Measurements from ENCODE around the gene UCN2. TPM values are rescaled to one million over a fixed set of nuclear protein-coding genes. Genes with fewer than 3 reads are reported as not detected.

The UCN2 gene
- total and polyA plus RNA-seq, 4 experiments from 2014 or later: not detected

- Mint-ChIP-seq H3K27ac (peak overlapping the region in 1 of 7 donors; percentile 78), H3K4me3 (no peak overlapping the region), H3K9me3 (no peaks in the 10 kb centered on the region), H3K27me3 (no peaks in the 10 kb centered on the region), H3K36me3 (no peaks in the 10 kb centered on the region), H3K4me1 (no peaks in the 10 kb centered on the region)
- ChIA-PET POLR2A (ENCODE audit: partially characterized antibody) (no interaction called here), CTCF (ENCODE audit: partially characterized antibody) (no interaction called here)
- DNase-seq: no peak
- Histone ChIP-seq H3K9me3 (ENCODE audit: control insufficient read depth in 1 of 2, low read length in 2 of 2) (no peaks in the 10 kb centered on the region), H3K27ac (ENCODE audit: low read depth, low read length) (no peak overlapping the region), H3K4me3 (ENCODE audit: low read length in 2 of 2) (no peak overlapping the region), H3K36me3 (ENCODE audit: insufficient read depth, low read length) (no peaks in the 10 kb centered on the region), H3K27me3 (ENCODE audit: insufficient read depth, low read length) (no peaks in the 10 kb centered on the region), H3K4me1 (ENCODE audit: insufficient read depth, low read length) (no peaks in the 10 kb centered on the region)
- intact Hi-C loops (cut with micrococcal nuclease): no loop called here
Observed at GRCh38 chr3:48573973-48574585, 10.5 kb upstream of the UCN2 start.

- intact Hi-C loops (cut with micrococcal nuclease): no loop called here
- Mint-ChIP-seq H3K4me1 (no peaks in the 10 kb centered on the region), H3K27me3 (no peaks in the 10 kb centered on the region), H3K27ac (no peak overlapping the region), H3K36me3 (no peaks in the 10 kb centered on the region), H3K9me3 (no peaks in the 10 kb centered on the region), H3K4me3 (no peak overlapping the region)
- ChIA-PET CTCF (ENCODE audit: partially characterized antibody) (no interaction called here), POLR2A (ENCODE audit: partially characterized antibody) (no interaction called here)
- no peak for DNase-seq
- Histone ChIP-seq H3K9me3 (ENCODE audit: control insufficient read depth in 1 of 2, low read length in 2 of 2) (no peaks in the 10 kb centered on the region), H3K27ac (ENCODE audit: low read depth, low read length) (no peak overlapping the region), H3K4me1 (ENCODE audit: insufficient read depth, low read length) (no peaks in the 10 kb centered on the region), H3K36me3 (ENCODE audit: insufficient read depth, low read length) (no peaks in the 10 kb centered on the region), H3K27me3 (ENCODE audit: insufficient read depth, low read length) (no peaks in the 10 kb centered on the region), H3K4me3 (ENCODE audit: low read length in 2 of 2) (no peak overlapping the region)
Observed at GRCh38 chr3:48572517-48572916, 8.9 kb upstream of the UCN2 start.

GRCh38 chr3:48571938-48572337 is 8.4 kb upstream of the UCN2 start:
- H3K36me3 Mint-ChIP-seq: no peaks in the 10 kb centered on the region
- Histone ChIP-seq H3K4me3 (ENCODE audit: low read length in 2 of 2) (no peak overlapping the region), H3K36me3 (ENCODE audit: insufficient read depth, low read length) (no peaks in the 10 kb centered on the region), H3K27ac (ENCODE audit: low read depth, low read length) (no peak overlapping the region), H3K4me1 (ENCODE audit: insufficient read depth, low read length) (no peaks in the 10 kb centered on the region), H3K9me3 (ENCODE audit: control insufficient read depth in 1 of 2, low read length in 2 of 2) (no peaks in the 10 kb centered on the region), H3K27me3 (ENCODE audit: insufficient read depth, low read length) (no peaks in the 10 kb centered on the region)
- no peak for DNase-seq
- ChIA-PET POLR2A (ENCODE audit: partially characterized antibody) (no interaction called here), CTCF (ENCODE audit: partially characterized antibody) (no interaction called here)
- no peaks in the 10 kb centered on the region for H3K27me3 Mint-ChIP-seq
- no peak overlapping the region for H3K27ac Mint-ChIP-seq
- intact Hi-C loops (cut with micrococcal nuclease): no loop called here
- no peaks in the 10 kb centered on the region for H3K4me1 Mint-ChIP-seq
- no peaks in the 10 kb centered on the region for H3K9me3 Mint-ChIP-seq
- no peak overlapping the region for H3K4me3 Mint-ChIP-seq

- no peaks in the 10 kb centered on the region for H3K4me1 ChIP-seq (ENCODE audit: insufficient read depth, low read length)
- no peak overlapping the region for H3K27ac Mint-ChIP-seq
- H3K36me3 Mint-ChIP-seq: no peaks in the 10 kb centered on the region
- no peaks in the 10 kb centered on the region for H3K9me3 Mint-ChIP-seq
- no peaks in the 10 kb centered on the region for H3K9me3 ChIP-seq (ENCODE audit: control insufficient read depth in 1 of 2, low read length in 2 of 2)
- H3K4me3 ChIP-seq (ENCODE audit: low read length in 2 of 2): no peak overlapping the region
- H3K27me3 ChIP-seq (ENCODE audit: insufficient read depth, low read length): no peaks in the 10 kb centered on the region
- DNase-seq: no peak
- H3K36me3 ChIP-seq (ENCODE audit: insufficient read depth, low read length): no peaks in the 10 kb centered on the region
- H3K27ac ChIP-seq (ENCODE audit: low read depth, low read length): no peak overlapping the region
- POLR2A ChIA-PET (ENCODE audit: partially characterized antibody): no interaction called here
- peaks cover 0 to 7% (median 0%) of the 10 kb centered on the region in 4 donors for H3K4me1 Mint-ChIP-seq
- intact Hi-C loops (cut with micrococcal nuclease): no loop called here
- H3K27me3 Mint-ChIP-seq: no peaks in the 10 kb centered on the region
- no peak overlapping the region for H3K4me3 Mint-ChIP-seq
- CTCF ChIA-PET (ENCODE audit: partially characterized antibody): interaction anchor here (1.6 kb wide), 1 partner anchor 21 kb away, joined by 4 read pairs; no protein-coding TSS in a partner anchor
Observed at GRCh38 chr3:48569808-48570450, 6.3 kb upstream of the UCN2 start.

GRCh38 chr3:48569400-48569799 is 5.8 kb upstream of the UCN2 start:
- H3K4me3 Mint-ChIP-seq: no peak overlapping the region
- Histone ChIP-seq H3K27ac (ENCODE audit: low read depth, low read length) (no peak overlapping the region), H3K36me3 (ENCODE audit: insufficient read depth, low read length) (no peaks in the 10 kb centered on the region), H3K9me3 (ENCODE audit: control insufficient read depth in 1 of 2, low read length in 2 of 2) (no peaks in the 10 kb centered on the region), H3K4me3 (ENCODE audit: low read length in 2 of 2) (no peak overlapping the region), H3K27me3 (ENCODE audit: insufficient read depth, low read length) (no peaks in the 10 kb centered on the region), H3K4me1 (ENCODE audit: insufficient read depth, low read length) (no peaks in the 10 kb centered on the region)
- H3K36me3 Mint-ChIP-seq: no peaks in the 10 kb centered on the region
- intact Hi-C loops (cut with micrococcal nuclease): no loop called here
- ChIA-PET POLR2A (ENCODE audit: partially characterized antibody) (no interaction called here), CTCF (ENCODE audit: partially characterized antibody) (interaction anchor here (1.0 to 1.6 kb wide), 2 partner anchors 20 to 133 kb away, joined by 3 to 4 read pairs; no protein-coding TSS in a partner anchor)
- no peak for DNase-seq
- H3K9me3 Mint-ChIP-seq: no peaks in the 10 kb centered on the region
- peaks cover 0 to 7% (median 0%) of the 10 kb centered on the region in 4 donors for H3K4me1 Mint-ChIP-seq
- no peaks in the 10 kb centered on the region for H3K27me3 Mint-ChIP-seq
- H3K27ac Mint-ChIP-seq: no peak overlapping the region

GRCh38 chr3:48568476-48568875 is 4.9 kb upstream of the UCN2 start:
- Histone ChIP-seq H3K27me3 (ENCODE audit: insufficient read depth, low read length) (no peaks in the 10 kb centered on the region), H3K27ac (ENCODE audit: low read depth, low read length) (no peak overlapping the region), H3K4me3 (ENCODE audit: low read length in 2 of 2) (no peak overlapping the region), H3K36me3 (ENCODE audit: insufficient read depth, low read length) (no peaks in the 10 kb centered on the region), H3K4me1 (ENCODE audit: insufficient read depth, low read length) (no peaks in the 10 kb centered on the region), H3K9me3 (ENCODE audit: control insufficient read depth in 1 of 2, low read length in 2 of 2) (no peaks in the 10 kb centered on the region)
- Mint-ChIP-seq H3K4me3 (no peak overlapping the region), H3K27me3 (no peaks in the 10 kb centered on the region), H3K36me3 (no peaks in the 10 kb centered on the region), H3K27ac (no peak overlapping the region), H3K4me1 (peaks cover 0 to 7% (median 0%) of the 10 kb centered on the region in 4 donors), H3K9me3 (no peaks in the 10 kb centered on the region)
- intact Hi-C loops (cut with micrococcal nuclease): no loop called here
- ChIA-PET CTCF (ENCODE audit: partially characterized antibody) (interaction anchor here (1.0 kb wide), 1 partner anchor 132 kb away, joined by 3 read pairs; no protein-coding TSS in a partner anchor), POLR2A (ENCODE audit: partially characterized antibody) (no interaction called here)
- no peak for DNase-seq

- POLR2A ChIA-PET (ENCODE audit: partially characterized antibody): no interaction called here
- no peak overlapping the region for H3K4me3 ChIP-seq (ENCODE audit: low read length in 2 of 2)
- no peaks in the 10 kb centered on the region for H3K27me3 ChIP-seq (ENCODE audit: insufficient read depth, low read length)
- intact Hi-C loops (cut with micrococcal nuclease): no loop called here
- no peaks in the 10 kb centered on the region for H3K27me3 Mint-ChIP-seq
- no peaks in the 10 kb centered on the region for H3K9me3 ChIP-seq (ENCODE audit: control insufficient read depth in 1 of 2, low read length in 2 of 2)
- CTCF ChIA-PET (ENCODE audit: partially characterized antibody): no interaction called here
- H3K4me1 Mint-ChIP-seq: peaks cover 0 to 12% (median 0%) of the 10 kb centered on the region in 4 donors
- H3K27ac Mint-ChIP-seq: peak overlapping the region in 1 of 7 donors; percentile 12
- H3K27ac ChIP-seq (ENCODE audit: low read depth, low read length): no peak overlapping the region
- no peaks in the 10 kb centered on the region for H3K36me3 ChIP-seq (ENCODE audit: insufficient read depth, low read length)
- H3K9me3 Mint-ChIP-seq: no peaks in the 10 kb centered on the region
- H3K36me3 Mint-ChIP-seq: no peaks in the 10 kb centered on the region
- DNase-seq: no peak
- H3K4me1 ChIP-seq (ENCODE audit: insufficient read depth, low read length): no peaks in the 10 kb centered on the region
- H3K4me3 Mint-ChIP-seq: no peak overlapping the region
Observed at GRCh38 chr3:48567500-48567899, 3.9 kb upstream of the UCN2 start.
